ENCODE measurements around the gene EPHA6.

EPHA6 gene

DNA sequence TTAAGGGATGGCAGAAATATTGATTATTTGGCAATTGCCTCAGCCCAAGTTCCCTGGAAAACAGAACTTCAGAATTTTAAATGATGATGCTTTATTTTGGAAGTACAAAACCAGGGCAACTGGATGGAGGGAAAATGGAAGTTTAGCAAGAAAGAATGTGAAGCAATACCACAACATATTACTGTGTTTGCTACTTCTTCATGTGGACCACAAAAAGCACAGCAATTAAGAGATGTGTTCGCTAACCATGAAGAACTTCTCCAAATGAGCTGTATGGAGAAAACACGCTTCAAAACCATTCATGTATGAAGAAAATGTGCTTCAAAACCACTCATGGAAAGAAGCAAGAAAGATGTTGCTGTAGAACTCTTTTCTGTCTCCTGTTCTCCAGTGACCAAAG, 885.5 kb downstream of the EPHA6 start:
- in situ Hi-C loops (cut with HindIII; ENCODE audit: low pct_unique_long_range_greater_than_20kb, low sequenced_read_pairs) = no loop called here
- TF ChIP-seq JUND (IDR thresholded peaks at IDR 0.05; ENCODE audit: low read depth) = no peak
- no peak for DNase-seq (ENCODE audit: low read depth in 1 of 2, low spot score in 1 of 2)

- in situ Hi-C loops (cut with HindIII; ENCODE audit: low pct_unique_long_range_greater_than_20kb, low sequenced_read_pairs) = no loop called here
- no peak for TF ChIP-seq JUND (IDR thresholded peaks at IDR 0.05; ENCODE audit: low read depth)
- DNase-seq (ENCODE audit: low read depth in 1 of 2, low spot score in 1 of 2) = peak in 1 of 2 experiments; percentile 15
Measured at GRCh38 chr3:97705764-97706163, 891.4 kb downstream of the EPHA6 start.

DNA sequence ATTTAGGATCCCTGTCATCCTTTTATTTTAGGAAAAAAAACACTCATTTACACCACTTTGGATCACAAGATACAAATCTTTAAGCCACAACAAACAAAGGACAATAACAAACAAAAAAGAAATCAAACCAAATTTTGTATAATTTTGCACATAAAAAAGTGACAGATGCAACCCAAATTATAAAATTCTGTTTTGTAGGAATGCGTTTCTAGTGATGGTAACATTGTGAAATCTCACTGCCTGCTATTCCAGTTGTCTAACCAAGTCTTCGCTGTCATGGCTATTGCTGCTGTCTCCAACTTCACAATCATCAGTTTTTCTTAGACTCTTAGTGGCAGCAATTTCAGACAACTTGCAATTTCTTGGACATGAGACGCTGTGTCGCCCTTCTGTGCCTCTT, 891.8 kb downstream of the EPHA6 start:
- no peak for DNase-seq (ENCODE audit: low read depth in 1 of 2, low spot score in 1 of 2)
- in situ Hi-C loops (cut with HindIII; ENCODE audit: low pct_unique_long_range_greater_than_20kb, low sequenced_read_pairs) = no loop called here
- no peak for TF ChIP-seq JUND (IDR thresholded peaks at IDR 0.05; ENCODE audit: low read depth)

DNA sequence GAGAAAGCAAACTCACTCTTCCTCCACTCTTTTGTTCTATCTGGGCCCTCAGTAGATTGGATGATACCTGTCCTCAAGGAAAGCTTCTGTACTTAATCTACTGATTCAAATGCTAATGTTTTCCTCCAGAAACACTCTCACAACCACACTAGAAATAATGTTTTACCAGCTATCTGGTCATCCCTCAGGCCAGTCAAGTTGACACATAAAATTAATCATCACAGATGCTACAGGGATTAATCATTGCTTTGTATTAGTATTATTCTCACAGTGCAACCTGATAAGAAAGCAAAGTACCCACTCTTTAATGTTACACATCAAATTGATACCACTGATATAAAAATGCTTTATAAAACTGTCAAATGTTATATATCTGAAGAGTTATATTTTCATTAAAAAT, 897.3 kb downstream of the EPHA6 start:
- DNase-seq (ENCODE audit: low read depth in 1 of 2, low spot score in 1 of 2) = no peak
- in situ Hi-C loops (cut with HindIII; ENCODE audit: low pct_unique_long_range_greater_than_20kb, low sequenced_read_pairs) = no loop called here
- no peak for TF ChIP-seq JUND (IDR thresholded peaks at IDR 0.05; ENCODE audit: low read depth)

- in situ Hi-C loops (cut with HindIII; ENCODE audit: low pct_unique_long_range_greater_than_20kb, low sequenced_read_pairs) = no loop called here
- DNase-seq (ENCODE audit: low read depth in 1 of 2, low spot score in 1 of 2) = no peak
- no peak for TF ChIP-seq JUND (IDR thresholded peaks at IDR 0.05; ENCODE audit: low read depth)
Measured at GRCh38 chr3:97712919-97713318, 898.5 kb downstream of the EPHA6 start.

DNA sequence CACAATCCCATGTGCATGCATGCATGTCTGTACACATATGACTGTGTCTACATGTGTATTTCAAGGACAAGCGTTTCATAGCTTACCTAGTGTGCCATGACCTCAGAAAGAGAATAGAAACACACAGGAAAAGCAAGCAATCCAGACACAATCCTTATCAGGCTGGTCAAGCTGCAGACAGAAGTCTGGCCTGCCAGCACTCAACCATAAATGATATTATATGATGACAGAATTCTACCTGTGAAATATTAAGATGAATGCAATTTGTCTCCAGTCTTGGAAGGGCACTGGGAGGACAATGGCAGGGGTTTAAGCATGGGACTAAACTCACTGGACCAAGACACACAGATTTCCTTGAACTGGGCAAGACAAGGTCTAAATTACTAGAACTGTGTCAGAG, 899.2 kb downstream of the EPHA6 start:
- DNase-seq (ENCODE audit: low read depth in 1 of 2, low spot score in 1 of 2) = no peak
- in situ Hi-C loops (cut with HindIII; ENCODE audit: low pct_unique_long_range_greater_than_20kb, low sequenced_read_pairs) = no loop called here
- TF ChIP-seq JUND (IDR thresholded peaks at IDR 0.05; ENCODE audit: low read depth) = no peak

- no peak for TF ChIP-seq JUND (IDR thresholded peaks at IDR 0.05; ENCODE audit: low read depth)
- DNase-seq (ENCODE audit: low read depth in 1 of 2, low spot score in 1 of 2) = peak; percentile 30 to 86
- in situ Hi-C loops (cut with HindIII; ENCODE audit: low pct_unique_long_range_greater_than_20kb, low sequenced_read_pairs) = no loop called here
Measured at GRCh38 chr3:97719156-97719821, 904.9 kb downstream of the EPHA6 start.

DNA sequence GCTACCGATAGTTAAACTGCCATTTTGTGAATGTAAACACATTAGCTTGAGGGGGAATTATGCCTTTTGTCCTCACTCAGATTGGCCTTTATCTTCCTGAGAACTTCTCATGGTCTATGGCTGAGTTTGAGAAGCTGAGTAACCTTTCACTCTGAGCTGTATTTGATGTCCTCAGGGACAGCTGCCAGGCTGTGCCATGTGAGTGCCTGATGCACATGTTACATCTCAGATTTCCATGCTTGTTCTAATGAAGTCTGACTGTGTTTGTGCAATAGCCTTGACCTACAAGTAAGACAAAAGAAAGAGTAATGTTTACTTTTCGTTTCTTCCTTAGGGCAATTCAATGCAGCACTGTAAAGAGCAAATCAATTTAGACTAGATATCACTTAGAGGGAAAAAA, 906.0 kb downstream of the EPHA6 start:
- TF ChIP-seq JUND (IDR thresholded peaks at IDR 0.05; ENCODE audit: low read depth) = no peak
- DNase-seq (ENCODE audit: low read depth in 1 of 2, low spot score in 1 of 2) = peak in 1 of 2 experiments; percentile 39
- in situ Hi-C loops (cut with HindIII; ENCODE audit: low pct_unique_long_range_greater_than_20kb, low sequenced_read_pairs) = no loop called here

- in situ Hi-C loops (cut with HindIII; ENCODE audit: low pct_unique_long_range_greater_than_20kb, low sequenced_read_pairs) = no loop called here
Measured at GRCh38 chr3:97721446-97721845, 907.1 kb downstream of the EPHA6 start.

GRCh38 chr3:97736928-97737327, 922.5 kb downstream of the EPHA6 start:
- no peak for TF ChIP-seq JUND (IDR thresholded peaks at IDR 0.05; ENCODE audit: low read depth)
- no peak for DNase-seq (ENCODE audit: low read depth in 1 of 2, low spot score in 1 of 2)
- in situ Hi-C loops (cut with HindIII; ENCODE audit: low pct_unique_long_range_greater_than_20kb, low sequenced_read_pairs) = no loop called here

More at GRCh38 chr3:97721446-97721845, 907.1 kb downstream of the EPHA6 start:
- DNase-seq (ENCODE audit: low read depth in 1 of 2, low spot score in 1 of 2) = no peak
- no peak for TF ChIP-seq JUND (IDR thresholded peaks at IDR 0.05; ENCODE audit: low read depth)

- in situ Hi-C loops (cut with HindIII; ENCODE audit: low pct_unique_long_range_greater_than_20kb, low sequenced_read_pairs) = no loop called here
- DNase-seq (ENCODE audit: low read depth in 1 of 2, low spot score in 1 of 2) = no peak
- no peak for TF ChIP-seq JUND (IDR thresholded peaks at IDR 0.05; ENCODE audit: low read depth)
Measured at GRCh38 chr3:97738761-97739160, 924.4 kb downstream of the EPHA6 start.

- no peak for TF ChIP-seq JUND (IDR thresholded peaks at IDR 0.05; ENCODE audit: low read depth)
- DNase-seq (ENCODE audit: low read depth in 1 of 2, low spot score in 1 of 2) = no peak
- in situ Hi-C loops (cut with HindIII; ENCODE audit: low pct_unique_long_range_greater_than_20kb, low sequenced_read_pairs) = no loop called here
Measured at GRCh38 chr3:97742036-97742435, 927.6 kb downstream of the EPHA6 start.

DNA sequence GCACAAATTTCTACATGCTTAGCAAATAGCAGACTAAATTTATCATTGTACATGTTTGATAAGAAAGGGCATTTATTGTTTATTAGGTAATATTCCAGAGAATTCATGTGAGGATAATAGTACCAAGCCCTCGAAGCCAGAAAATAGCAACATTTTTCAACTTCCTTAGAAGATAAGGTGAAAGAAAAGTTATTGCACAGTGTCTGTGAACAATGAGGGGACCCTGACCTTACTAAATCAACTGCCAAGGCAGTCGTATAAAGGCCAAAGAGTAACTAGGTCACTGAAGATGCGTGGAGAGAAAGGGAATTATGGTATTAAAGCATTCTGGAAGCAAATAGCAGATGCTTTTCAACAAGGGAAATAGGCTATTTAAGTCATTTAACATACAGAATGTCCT, 929.9 kb downstream of the EPHA6 start:
- in situ Hi-C loops (cut with HindIII; ENCODE audit: low pct_unique_long_range_greater_than_20kb, low sequenced_read_pairs) = no loop called here

More for the DNA sequence above, 929.9 kb downstream of the EPHA6 start:
- no peak for DNase-seq (ENCODE audit: low read depth in 1 of 2, low spot score in 1 of 2)
- no peak for TF ChIP-seq JUND (IDR thresholded peaks at IDR 0.05; ENCODE audit: low read depth)

All from T47D (cell line).